Activated CD4-positive, CD25-positive, alpha-beta regulatory T cell treated with anti-CD3 and anti-CD28 coated beads, Interleukin-2, amount 50 U/mL, for 16 hours (primary cell): ENCODE measurements around the gene KRT76.
"Not testable (repeated sequence)": the region's sequence is repeated elsewhere in the genome, so short reads cannot be mapped to it uniquely, and the experiment has no call there.

Experiments used
- DNase-seq: peaks from one replicate; pipeline ENCODE4 v3.0.0-alpha.2; 2020; ENCODE audit warnings: low read depth, low spot score

KRT76 gene

DNA sequence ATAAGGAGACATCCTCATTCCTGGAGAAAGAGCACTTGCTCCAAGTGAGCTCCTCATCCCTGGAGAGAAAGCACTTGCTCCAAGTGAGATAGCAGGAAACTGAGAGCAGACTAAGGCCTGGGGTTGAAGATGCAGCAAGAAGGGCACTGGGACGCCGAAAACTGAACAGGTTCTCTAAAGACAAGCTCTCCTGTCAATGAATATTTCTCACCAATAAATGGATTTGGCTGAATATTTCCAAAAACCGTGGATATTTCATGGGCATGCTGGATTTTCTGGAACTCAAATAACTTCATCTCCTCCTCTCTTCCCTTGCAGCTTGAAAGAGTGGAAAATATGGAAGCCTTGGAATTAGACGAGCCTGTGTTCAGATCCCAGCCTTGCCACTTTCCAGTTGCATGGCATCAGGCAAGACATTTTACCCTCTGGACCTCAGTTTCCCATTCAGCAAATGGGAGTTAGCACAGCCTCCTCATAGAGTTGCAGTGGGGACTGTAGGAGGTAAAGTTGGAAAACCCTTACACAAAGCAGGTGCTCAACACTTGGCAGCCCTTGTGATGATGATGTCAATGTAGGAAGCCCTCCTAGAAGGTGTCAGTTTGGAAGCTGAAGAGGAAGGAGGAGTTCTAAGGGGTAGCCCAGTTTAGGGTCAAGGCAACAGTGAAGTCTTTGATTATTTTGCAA lies 4.4 kb upstream of the KRT76 start:
- DNase-seq, result no peak

DNA sequence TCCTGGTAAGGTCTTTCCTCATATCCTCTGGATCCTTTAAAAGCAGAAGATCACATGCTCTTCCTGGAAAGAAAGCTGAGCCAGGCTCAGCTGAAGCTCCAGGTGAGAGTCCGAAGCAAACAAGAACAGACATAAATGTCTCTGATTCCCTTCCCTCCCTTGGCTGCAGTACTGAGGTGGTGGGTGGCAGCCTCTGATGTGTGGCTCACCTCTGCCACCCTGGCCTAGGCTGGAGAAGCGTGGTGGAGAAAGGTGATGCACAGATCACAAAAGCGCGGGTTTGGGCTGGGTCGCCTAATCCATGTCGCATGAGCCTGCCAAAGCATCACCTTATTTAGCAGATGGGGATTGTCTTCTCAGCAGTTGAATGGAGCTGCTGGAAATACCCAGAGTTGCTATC lies 2.8 kb upstream of the KRT76 start:
- no peak for DNase-seq

DNA sequence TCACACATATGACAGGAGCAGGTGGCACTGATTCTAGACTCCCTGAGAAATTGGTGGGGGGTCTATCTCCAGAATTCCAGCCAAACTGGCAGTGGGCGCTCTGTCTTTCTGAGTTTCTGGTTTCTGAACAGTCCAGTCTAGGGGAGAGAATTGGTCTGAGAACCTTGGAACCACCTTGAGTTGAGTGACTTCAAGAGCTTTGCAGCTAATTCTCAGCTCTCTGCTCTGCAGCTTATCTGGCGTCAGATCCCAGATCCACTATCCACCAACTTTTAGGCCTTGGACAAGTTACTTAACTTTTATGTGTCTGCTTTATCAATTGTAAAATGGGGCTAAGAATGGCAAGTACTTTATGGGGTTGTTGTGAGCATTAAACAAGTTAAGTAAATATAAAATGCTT lies 1.7 kb upstream of the KRT76 start:
- DNase-seq, result no peak

DNA sequence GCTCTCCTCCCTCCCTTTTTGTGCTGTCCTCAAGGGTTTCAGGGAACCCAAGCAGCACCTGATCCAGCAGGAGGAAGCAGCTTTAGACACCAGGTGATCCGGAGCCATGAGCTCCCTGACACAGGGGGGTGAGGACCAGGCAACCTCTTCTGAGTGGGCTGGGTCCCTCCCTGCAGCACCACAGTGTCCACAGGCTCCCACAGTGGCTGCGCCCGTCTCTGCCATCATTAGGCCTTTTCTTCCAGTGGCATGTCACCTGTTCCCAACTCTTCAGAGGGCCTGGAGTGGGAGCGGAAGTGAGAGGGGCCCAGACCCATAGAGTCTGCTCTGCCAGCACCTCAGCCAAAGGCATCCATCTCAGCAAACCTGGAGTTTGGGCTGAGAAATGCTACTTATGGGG lies 421 bp upstream of the KRT76 start:
- DNase-seq, result no peak

DNA sequence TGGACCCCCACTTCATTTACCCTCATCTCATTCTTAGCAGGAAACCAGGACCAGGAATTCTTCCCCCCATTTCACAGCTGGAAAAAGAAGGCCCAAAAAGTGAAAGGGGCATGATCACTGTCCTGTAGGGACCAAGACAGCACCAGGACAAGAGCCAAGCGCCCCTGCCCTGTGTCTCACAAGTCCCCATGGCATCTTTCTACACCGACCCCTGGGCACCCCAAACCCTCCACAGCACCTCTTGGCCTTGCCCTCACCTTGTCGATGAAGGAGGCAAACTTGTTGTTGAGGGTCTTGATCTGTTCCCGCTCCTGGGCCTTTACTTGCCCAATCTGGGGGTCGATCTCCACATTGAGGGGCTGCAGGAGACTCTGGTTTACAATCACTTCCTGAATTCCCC lies 710 bp downstream of the KRT76 start:
- no peak for DNase-seq

DNA sequence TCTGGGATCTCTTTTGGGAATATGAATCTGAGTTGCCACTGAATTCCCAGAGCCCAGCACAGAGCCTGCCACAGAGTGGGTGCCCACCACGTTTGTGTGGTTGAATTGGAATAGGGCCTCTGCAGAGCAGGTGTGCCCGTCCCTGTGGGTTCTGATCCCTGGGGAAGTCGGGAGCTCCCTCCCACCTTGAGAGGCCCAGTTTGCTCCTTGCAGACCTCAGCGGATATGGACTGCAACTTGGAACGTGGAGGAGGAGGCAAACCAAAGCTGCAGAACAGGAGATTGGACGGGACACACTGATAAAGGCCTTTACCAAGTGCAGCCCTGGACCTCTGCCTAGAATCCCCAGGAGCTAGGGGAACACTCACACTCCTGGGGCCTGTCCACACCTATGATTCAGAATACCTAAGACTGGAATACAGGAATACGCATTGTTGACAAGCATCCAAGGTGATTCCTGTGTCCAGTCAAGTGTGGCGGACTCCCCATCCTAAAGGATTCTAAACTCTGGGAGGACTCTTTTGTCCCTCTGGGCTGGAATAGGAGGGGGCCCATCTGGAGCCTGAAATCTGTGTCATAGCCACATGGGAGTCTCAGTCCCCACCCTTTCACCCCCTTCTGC lies 2.4 kb downstream of the KRT76 start:
- no peak for DNase-seq

DNA sequence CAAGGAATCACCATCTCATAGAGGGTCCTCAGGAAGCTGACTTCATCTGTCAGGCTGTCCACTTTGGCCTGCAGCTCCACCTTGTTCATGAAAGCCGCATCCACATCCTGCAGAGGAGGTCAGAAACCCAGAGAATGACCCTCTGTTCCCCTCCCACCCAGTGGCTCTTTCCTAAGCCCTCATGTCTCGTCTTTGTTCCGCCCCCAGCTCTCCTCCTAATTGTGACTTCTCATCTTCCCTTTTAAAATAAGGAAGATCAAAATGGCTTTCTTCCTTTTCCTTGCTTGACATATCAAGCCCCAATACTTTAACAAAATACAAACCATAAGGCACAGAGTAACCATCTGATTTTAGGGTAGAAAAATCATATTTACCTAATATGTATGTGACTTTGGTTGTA lies 4.4 kb downstream of the KRT76 start:
- no peak for DNase-seq

DNA sequence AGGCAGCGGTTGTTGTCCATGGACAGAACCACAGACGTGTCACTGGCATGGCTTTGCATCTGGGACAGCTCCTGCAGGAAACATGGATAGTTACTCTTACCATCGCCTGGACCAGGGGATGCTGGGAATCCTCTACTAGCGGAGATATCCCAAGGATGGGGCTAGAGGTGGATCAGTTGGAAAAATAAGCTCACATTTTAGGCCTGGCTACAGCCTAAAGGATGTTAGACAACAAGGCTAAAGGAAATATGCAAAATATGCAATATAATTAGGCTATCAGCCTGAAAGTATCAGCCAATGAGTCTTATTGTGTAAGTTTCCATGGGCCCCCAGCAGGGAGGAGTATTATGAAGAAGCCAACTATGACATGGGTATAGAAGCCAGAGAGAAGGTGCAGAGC lies 5.0 kb downstream of the KRT76 start:
- DNase-seq, result no peak

DNA sequence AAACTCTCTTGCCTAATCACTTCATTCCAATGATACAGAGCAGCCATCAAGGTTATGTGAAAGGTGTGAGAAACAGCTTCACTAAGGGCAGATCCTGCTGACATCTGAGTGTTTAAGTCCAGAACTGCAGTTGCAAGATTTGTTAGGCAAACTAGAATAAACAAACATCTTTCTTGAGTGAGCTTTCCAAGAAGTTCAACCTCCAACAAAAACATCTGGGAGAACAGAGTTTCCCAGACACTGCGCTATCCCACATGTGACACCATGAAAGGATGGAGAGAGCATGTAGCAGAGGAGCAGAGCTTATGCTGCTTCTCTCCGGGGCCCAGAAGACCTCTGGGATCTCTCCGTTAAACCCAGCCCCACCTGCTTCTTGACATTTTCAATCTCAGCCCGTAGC lies 5.6 kb downstream of the KRT76 start:
- no peak for DNase-seq

DNA sequence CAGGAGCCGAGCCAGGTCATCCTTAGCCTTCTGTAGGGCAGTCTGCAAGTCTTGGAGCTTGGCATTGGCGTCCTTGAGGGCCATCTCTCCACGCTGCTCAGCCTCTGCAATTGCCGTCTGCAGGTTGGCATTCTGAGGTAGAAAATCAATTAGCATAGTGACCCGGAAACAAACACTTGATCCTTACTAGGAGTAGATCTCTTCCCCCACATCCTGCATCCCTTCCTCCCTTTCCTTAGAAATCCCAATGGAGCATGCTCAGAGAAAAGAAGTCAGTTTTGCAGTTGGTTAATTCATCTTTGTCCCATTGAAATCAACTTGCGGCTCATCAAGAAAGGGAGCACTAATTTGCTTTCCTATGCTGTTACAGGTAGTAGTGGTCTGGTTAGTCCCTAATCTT lies 6.1 kb downstream of the KRT76 start:
- no peak for DNase-seq

DNA sequence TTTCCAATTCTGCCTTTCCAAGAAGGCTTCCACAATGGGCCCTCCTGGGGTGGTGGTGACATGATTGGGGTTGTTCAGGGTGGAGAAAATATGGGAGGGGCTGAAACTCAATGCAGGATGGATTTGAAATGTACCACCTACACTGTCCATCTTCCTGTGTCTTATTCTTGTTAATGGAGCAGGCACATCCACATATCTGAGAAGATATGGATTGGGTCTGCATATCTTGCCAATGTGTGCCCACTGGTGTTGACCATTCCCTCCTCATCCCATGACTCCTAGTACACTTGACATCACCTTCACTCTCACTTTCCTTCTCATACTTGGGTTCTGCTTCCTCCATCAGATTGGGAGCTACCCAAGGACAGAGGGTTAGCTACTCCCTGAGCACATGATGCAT lies 7.2 kb downstream of the KRT76 start:
- DNase-seq, result no peak

DNA sequence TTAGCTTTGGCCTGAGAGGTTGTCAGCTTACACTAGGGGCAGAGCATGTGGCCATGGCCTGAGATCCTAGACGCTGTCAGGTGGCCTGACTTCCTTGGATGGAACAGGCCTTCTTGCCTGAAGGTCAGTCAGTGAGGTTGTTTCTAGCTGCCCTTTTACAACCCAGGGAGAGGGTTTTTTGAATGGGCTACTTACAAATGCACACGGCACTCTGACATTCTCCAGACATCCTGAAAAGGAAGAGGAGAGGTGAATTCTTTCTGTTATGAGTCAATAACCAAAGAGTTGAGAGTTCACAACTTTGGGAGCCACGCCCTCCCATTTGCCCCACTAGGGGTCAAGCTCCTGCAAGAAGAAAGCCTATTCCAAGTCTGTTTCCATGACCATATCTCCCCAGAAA lies 7.8 kb downstream of the KRT76 start:
- DNase-seq, result no peak

DNA sequence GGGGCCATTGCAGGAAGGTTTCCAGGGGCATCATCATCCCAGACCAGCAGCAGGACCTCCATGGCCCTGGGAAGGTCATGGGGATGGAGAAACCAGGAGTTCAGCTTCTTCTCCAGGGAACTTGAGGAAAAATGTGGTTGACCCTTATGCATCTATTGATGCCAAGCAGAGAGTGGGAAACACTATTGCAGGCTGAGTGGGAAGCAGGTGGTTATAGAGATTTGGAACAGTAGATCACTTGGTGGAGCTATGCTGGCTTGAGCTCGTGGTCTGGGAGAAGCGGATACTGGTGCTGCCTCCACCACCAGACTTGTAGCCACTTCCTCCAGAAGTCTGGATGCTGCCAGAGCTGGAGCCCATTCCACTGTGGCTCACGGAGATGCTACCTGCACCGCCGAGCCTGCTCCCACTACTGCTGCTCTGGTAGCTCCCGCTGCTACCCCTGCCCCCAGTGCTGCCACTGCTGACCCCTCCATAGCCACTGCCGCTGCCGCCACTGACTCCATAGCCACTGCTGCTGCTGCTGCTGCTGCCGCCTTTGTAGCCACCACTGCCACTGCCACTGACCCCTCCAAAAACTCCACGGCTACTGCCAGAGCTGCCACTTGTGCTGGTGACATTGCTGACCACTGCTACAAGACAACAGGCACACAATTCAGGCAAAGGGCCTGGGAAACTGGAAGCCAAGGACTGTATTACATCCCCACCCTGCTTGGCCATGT lies 8.5 kb downstream of the KRT76 start:
- DNase-seq, result no peak

DNA sequence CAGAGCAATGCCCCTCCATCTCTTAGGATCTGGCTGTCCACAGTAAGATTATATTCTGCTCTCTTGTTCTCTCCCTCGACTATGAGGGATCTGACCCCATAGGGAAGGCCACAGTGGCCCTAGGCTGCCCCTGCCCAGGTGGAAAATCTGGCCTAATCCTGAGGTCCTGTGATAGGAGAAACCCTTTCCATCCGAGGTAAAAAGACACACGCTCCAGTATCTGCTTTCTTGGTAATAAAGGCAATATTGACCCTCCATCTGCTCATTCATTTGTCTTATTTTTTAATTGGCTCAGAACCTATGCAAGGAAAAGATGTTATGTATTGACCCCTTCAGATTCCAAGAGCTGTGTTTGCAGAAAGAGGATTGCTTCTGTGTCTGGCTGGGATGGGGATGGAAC lies 9.7 kb downstream of the KRT76 start:
- DNase-seq, result no peak

DNA sequence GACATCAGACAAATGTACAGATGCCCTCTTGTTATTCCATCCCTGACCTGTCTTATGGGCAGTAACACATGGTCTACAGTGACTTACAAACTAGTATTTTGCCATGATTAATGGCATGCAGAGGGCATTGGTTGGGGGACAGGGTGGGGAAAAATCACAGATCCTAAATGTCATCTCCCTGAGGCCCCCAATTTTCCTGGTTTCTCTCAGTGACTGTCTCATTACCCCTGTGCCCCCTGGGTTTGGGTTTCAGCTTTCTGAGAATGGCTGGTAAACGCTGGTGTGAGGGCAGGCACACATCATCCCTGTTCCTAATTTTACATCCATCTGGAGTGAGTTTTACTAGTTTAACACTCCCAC lies 10.1 kb downstream of the KRT76 start:
- DNase-seq, result no peak

DNA sequence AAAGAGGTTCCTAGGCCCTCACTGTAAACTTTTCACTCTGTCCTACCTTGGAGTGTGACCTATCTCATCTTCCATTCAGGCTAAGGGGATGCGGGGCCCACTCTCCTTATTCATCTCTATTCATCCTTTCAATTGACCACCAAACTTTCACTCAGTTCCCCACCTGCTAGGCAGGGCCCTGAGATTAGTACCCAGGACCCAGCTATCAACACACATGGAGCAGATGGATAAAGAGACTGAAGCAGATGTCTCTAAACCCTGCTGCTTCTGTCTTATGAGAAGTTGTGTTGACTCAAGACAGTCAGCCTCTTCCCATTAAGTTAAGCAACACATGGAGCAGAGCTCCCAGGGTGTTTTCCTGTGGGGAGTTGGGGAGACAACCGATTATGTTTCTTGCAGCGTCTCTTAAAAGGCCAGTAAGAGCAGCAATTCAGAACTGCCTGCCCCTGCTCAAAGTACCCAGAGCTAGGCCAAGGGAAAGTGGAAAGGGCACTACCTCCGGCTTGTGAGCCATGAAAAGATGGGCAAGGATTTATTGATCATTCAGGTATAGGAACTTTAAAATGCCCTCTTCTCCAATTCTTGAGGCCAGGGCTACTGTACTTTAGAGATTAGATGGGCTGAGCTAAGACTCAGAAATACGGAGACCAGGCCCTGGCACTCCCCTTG lies 10.7 kb downstream of the KRT76 start:
- DNase-seq, result no peak

DNA sequence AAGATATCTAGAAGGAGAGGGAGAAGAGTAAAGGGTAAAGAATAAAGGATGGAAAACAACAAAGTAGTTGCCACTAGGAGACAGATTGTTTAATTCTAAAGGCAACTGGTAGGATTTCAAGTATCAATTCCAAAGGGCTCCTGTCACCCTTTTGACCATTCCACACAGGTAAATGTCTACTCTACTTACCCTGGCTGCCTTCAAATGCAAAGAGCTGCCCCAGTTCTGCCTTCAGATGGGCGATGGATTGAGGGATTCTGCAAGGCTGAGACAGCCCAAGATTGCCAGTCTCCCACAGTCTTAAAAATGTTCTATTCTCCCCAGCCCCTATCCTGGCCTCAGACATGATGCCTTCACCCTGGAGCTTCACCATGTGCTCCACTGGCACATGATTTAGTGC lies 11.4 kb downstream of the KRT76 start:
- no peak for DNase-seq

DNA sequence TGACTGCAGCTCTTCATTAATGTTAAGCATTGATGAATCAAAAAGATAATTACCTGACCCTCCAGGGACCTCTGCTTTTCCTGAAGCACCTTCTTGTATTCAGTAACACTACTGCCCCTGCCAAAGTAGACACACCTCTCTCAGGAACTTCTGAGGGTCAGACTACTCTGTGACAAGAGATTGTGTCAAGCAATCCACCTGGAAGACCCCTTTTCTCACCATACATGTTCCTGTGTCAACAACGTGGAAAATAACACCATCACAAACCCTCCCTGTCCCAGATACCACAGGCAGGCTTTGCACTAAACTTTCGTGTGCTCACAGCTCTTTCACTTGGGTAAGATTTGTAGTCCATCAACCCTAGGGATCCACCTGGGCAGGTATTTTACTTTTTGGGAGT lies 13.2 kb downstream of the KRT76 start:
- no peak for DNase-seq

DNA sequence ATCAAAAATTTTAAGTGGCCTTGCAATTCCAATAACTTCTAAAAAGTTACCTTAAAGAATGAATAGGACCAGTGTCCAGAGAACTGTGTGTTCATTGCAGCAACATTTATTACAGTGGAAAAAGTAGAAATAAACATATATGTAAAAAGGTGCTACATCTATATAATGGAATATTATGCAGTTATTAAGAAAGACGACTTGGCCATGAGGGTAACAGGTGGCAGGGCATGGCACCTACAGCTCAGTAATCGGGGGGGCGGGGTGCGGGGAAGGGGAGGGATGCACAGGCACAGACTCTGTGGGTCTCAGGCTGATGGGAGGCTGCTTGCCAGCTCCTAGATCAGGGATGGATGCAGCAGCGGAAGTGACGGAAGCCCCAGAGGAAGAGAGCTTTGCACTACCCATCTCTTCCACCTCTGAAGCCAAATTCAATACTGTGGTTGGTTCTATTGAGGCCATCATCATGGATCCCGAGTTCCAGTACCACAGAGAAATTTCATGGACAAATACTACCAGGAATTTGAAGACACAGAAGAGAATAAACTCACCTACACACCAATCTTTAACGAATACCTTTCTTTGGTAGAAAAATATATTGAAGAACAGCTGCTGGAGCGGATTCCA lies 14.0 kb downstream of the KRT76 start:
- no peak for DNase-seq

DNA sequence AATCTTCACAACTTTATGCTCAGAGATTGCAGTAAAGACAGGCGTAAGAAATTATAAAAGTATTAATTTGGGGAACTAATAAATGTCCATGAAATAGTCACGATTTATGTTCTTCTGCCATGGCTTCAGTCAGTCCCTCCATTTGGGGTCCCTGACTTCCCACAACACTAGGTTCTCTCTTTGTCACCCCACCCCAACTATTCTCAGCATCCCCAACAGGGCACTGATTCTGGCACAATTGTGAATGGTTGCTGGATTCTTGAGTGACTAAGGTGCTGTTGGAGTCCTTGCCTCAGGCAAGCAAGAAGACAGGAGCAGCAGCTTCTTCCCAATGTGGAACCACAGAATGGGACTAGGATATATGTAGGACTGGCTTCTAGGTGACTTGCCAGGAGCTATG lies 15.3 kb downstream of the KRT76 start:
- no peak for DNase-seq

DNA sequence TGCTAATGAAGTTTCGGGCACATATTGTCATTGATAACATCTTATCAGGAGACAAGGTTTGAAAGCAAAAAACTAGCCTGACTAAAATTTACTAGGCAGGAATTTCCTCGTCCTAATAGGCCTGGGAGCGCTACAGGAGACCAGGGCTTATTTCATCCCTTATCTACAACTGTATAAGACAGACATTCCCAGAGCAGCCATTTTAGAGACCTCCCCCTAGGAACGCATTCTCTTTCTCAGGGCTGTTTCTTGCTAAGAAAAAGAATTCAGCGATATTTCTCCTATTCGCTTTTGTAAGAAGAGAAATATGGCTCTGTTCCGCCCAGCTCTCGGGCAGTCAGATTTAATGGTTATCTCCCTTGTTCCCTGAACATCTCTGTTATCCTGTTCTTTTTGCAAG lies 15.9 kb downstream of the KRT76 start:
- not testable (repeated sequence) for DNase-seq

DNA sequence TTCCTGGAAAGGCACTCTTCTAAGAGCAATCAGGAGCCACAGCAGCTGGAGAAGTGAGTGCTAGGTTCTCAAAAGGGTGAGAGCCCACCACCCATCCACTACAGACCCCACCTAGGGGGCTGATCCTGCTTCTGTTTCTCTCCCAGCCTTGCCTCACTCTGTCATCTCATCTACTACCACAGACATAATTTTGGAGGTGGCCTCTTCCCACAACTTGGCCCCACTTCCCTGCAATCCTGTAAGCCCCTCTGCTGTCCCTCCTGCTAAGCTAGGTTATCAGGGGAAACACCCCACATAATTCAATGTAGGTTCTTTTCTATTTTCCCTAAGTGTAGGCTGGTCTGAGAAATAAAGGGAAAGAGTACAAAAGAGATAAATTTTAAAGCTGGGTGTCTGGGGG lies 16.5 kb downstream of the KRT76 start:
- no peak for DNase-seq
